ENCODE measurements around the gene DHX57.
"Not testable (repeated sequence)": the region's sequence is repeated elsewhere in the genome, so short reads cannot be mapped to it uniquely, and the experiment has no call there.

DHX57 gene

DNA sequence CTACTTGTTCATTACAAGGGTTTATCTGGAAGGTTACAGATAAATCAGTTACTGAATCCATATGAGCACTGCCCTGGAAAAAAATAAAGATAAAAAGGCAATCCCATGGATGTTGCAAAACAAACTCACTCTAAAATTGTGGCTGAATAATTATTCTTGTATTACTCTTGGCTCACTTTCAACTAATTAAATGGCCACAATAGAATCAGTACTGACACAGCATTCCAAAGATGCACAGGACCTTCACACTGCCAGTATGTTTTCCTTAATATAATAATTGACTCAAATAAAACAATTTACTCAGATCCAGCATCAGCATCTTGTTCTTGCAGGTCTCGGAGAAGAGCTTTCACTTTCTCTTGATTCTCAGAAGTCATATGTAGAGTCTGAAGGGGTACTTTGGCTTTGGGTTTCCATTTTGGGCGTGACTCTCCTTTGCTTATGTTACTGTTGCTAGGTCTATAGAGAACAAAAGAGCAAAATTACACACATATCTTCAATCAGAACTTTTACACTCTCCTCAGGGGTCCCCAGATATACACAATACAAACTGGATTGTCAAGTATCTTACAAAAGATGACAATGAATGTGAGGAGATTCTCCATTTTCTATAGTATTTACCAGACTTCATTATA is 12.6 kb downstream of the DHX57 start:
- no peak for DNase-seq

DNA sequence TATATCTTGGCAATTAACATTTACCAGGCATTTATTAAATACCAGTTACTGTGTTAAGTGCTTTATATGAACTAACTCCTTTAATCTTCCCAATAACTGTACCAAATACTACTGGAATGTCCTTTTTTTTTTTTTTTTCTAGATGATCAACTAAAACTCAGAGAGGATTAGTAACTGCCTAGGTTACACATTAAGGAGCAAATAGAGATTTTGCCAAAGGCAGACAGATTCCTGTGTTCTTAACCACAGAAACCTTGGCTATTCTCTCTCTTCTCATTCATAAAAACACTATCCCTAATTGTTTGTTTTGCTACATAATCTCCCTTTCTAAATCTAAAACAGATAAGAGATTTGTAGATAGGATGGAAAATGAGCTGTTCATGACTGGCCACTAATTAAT is 13.3 kb downstream of the DHX57 start:
- DNase-seq = no peak

DNA sequence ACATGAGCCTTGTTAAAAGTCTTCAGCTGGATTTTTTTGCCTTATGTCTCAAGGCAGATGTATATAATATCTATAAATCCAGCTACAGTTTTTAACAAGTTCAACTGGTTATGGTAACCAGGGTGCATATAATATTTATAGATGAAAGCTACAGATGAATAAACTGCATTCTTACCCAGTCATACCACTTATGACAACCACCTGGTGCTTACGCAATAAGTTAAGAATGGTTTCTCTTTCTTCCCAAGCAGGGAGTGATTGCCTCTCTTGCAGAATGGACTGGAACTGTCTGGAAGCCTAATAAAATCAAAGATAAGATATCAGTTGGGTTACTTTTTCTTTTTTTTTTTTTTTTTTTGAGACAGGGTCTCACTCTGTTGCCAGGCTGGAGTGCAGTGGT is 19.6 kb downstream of the DHX57 start:
- no peak for DNase-seq

DNA sequence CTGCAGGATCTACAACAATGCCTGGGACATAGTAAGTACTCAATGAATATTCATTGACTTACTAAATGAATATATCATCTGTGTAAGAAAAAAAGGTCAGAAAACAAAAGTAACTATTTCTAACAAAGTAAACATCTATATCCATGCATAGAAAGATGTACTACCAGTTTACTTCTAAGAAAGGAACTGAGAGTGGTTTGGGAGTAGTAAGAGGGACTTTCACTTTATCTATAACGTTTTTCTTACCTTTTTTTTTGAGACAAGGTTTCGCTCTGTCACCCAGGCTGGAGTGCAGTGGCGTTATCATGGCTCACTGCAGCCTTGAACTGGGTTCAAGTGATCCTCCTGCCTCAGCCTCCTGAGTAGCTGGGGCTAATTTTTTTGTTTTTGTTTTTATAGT is 25.7 kb downstream of the DHX57 start:
- no peak for DNase-seq

DNA sequence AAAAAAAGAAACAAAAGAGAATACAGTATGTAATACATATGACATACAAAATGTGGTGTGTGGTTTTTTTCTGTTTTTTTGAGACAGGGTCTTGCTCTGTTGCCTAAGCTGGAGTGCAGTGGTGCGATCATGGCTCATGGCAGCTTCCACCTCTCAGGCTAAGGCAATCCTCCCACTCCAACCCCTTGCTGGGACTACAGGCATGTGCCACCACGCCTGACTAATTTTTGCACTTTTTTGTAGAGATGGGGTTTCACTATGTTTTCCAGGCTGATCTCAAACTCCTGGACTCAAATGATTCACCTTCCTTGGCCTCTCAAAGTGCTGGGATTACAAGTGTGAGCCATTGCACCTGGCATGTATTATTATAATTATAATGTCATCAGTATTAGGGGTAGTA is 38.9 kb downstream of the DHX57 start:
- no peak for DNase-seq

DNA sequence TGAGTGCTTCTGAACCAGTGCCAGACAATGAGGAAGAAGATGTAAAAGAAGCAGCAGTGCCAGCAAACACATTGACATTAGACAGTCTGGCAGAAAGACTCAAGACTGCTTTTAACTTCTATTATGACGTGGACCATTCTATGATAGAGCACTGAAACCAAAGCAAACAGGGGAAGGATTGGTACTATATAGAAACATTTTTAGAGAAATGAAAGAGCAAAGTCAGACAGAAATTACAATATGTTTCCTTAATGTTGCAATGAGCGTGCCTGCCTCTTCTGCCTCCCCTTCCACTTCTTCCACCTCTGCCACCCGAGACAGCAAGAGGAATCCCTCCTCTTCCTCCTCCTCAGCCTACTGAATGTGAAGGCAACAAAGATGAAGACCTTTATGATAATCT is 39.7 kb downstream of the DHX57 start:
- DNase-seq = no peak

DNA sequence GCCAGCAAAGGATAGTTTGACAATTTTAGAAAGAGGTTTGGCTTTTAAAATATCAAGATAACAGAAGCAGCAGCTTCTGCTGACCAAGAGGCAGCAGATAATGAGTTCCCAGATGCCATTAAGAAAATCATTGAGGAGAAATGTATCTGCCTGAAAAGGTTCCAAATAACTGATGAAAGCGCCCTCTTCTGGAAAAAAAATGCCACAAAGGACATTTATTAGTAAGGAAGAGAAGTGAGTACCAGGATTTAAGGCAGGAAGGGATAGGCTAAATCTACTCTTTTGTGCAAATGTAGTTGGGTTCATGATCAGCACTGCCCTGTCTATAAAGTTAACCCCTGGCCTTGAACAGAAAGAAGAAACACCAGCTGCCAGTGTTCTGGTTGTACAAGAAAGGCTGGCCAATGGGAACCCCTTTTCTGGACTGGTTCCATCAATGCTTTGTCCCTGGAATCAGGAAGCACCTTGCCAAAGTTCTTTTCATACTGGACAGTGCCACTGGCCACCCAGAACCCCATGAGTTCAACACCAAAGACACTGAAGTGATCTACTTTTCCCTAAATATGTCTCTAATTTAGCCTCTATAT is 40.6 kb downstream of the DHX57 start:
- no peak for DNase-seq

DNA sequence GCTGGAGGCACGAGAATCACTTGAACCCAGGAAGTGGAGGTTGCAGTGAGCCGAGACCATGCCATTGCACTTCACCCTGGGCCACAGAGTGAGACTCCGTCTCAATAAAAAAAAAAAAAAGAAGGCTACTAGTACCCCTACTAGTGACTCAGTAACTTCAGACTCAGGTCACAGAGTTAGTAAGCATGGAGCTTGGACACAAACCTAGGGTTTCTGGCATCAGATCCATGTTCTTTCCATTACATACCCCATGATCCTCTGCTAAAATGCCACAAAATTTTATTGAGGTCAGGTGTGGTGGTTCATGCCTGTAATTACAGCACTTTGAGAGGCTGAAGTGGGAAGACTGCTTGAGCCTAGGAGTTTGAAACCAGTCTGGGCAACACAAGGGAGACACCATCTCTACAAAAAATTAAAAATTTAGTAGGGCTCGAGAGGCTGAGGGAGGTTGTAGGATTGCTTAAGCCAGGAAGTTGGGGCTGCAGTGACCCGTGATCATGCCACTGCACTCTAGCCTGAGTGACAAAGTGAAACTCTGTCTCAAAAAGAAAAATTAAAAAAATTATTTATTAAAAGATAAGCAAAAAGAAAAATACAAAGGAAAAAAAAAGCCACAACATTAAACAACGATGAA is 45.1 kb downstream of the DHX57 start:
- DNase-seq = no peak

DNA sequence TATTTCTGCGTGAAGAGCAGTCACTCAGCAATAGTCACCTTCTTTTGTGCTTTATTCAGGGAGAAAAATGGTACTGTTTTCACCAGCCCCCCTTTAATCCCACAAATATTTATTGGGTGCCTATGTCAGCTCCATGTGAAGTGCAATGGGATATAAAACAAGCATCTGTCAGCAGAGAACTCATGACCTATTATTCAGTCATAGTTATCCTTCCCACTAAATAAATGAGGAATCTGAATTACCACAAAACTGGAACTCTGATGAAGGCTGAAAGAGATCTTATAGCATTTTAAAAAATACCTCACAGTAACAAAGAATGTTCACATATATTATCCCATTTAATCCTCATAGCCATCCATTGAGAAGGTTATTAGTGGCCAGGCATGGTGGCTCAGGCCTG is 45.8 kb downstream of the DHX57 start:
- DNase-seq = no peak

DNA sequence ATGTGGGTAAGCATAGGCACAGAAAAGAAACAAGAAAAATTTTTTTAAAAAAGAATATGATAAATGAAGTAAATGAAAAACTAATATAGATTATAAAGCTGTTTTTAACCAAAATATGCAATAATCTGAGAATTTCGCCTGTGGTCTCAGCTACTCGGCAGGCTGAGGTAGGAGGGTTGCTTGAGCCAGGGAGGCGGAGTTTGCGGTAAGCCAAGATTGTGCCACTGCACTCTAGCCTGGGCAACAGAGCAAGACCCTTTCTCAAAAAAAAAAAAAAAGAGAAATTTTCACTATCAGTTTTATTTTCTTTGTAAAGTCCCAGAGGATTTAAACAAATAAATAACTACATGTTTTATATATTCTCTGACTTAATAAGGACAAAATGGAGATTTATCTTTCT is 47.3 kb downstream of the DHX57 start:
- DNase-seq = no peak

DNA sequence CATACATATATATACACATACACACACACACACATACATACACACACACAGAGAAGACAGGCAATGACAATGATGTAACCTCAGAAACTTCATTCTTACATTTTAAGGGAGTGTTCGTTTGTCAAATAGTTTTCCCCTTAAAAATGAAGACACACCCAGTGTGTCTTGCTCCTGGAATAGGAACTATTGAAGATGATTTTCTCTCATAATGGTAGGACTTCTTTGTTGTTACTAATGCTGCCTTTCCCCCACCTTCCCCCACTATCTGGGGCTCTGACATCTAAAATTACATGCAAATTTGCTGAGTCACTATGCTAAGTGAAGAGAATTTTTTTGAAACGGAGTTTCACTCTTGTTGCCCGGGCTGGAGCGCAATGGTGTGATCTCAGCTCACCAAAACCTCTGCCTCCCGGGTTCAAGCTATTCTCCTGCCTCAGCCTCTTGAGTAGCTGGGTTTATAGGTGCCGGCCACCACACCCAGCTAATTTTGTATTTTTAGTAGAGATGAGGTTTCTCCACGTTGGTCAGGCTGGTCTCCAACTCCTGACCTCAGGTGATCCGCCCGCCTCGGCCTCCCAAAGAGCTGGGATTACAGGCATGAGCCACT is 48.1 kb downstream of the DHX57 start:
- not testable (repeated sequence) for DNase-seq

DNA sequence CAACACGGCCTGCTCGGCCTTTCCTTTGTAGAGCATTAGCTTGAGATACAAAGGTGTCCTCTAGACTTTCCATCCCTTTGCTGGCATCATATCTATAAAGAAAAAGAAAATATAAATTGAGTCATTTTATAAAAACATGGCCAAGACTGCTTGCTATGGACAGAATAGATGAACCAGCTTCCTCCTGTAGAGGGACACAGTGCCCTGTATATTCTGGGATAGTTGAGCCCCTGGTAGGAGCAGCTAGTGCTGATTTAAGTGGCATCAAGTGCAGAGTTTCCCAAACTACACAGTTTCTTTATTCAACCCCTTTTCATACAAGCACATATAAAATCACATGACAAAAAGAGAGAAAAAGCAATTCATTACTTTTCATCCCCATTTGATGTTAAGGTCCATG is 49.8 kb downstream of the DHX57 start:
- no peak for DNase-seq

DNA sequence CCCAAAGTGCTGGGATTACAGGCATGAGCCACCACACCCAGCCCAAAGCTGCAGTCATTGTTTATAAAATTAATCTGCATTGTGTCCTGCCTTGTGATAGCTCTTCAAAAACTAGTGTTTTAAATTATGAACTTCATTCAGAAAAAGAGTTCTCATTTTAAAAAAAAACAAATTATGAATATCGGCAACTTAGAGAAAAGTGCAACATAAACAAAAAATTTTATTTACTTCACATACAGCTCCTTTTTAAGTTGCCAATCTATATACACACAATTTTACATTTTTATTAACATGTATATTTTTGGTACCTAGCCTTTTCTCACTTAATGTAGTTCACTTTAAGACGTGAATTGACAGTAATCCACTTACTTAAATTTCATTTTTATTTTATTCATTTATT is 50.8 kb downstream of the DHX57 start:
- no peak for DNase-seq

DNA sequence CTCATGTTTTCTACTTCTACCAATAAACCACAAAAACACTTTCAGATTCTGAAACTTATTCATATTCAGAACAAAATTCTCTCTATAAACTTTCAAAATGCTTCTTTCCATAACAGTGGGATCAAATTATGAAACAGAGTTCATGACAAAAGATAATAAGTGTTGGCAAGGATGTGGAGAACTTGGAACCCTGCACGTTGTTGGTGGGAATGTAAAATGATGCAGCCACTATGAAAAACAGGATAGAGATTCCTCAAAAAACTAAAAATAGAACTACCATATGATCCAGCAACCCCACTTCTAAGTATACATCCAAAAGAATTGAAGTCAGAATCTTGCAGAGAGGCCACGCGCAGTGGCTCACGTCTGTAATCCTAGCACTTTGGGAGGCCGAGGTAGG is 52.3 kb downstream of the DHX57 start:
- no peak for DNase-seq

DNA sequence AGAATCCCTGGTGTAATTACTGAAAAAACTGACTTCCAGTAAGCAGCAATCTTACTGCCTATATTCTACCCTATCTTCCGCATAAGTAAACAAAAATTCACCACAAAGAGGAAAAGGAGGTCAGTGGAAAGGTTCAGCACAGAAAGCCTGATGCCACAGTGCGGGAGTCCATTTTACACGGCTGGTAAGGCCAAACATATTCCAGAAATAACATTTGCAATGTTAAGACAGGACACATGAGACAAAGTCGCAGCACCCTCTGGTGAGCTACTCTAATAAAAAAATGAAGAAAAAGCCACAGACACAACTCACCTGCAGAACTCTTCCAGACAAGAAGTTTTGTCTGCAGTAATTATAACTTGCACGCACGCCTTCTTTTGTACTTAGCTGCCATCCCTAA is 57.2 kb downstream of the DHX57 start:
- no peak for DNase-seq

DNA sequence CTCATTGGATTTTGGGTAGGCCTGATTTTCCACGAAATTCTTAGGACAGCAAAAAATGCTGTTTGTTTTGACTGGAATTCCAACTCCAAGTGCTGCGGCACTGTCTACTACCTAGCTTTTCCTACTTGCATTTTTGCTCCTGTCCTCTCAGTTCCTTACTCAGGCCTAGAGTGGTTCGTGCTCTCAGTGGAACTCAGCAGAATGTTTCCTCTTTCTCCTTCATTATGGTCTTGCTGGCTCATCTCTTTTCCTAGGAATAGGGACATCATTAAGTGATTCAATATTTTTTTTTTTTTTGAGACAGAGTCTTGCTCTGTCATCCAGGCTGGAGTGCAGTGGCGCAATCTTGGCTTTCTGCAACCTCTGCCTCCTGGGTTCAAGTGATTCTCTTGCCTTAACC is 59.8 kb downstream of the DHX57 start:
- no peak for DNase-seq

DNA sequence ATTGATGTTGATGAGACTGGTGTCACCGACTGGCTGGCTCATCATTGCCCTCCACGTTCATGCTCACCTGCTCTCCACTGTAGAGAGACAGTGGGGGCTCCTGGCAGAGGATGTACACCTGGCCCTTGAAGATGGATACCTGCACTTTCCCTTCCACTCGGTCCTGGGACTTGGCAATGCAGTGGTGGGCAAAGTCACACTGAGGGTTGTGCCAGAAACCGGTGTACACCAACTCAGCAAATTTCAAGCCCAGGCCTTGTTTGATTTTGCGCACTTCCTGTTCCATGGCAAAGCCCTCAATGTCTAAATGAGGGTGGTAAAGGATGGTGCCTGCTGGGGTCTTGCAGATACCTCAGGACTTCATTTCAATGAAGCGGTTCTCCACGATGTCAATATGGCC is 65.2 kb downstream of the DHX57 start:
- no peak for DNase-seq

DNA sequence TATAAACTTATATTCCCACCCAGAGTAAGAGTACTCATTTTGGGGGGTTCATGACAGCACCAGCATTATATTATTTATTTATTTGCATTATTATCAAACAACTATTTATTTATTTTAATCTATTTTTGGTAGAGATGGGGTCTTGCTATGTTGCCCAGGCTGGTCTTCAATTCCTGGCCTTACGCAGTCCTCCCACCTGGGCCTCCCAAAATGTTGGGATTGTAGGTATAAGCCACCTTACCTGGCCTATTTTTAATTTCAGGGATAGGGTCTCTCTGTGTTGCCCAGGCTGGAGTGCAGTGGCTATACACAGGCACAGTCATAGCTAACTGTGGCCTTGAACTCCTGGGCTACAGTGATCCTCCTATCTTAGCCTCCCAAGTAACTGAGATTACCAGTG is 67.1 kb downstream of the DHX57 start:
- DNase-seq = no peak

DNA sequence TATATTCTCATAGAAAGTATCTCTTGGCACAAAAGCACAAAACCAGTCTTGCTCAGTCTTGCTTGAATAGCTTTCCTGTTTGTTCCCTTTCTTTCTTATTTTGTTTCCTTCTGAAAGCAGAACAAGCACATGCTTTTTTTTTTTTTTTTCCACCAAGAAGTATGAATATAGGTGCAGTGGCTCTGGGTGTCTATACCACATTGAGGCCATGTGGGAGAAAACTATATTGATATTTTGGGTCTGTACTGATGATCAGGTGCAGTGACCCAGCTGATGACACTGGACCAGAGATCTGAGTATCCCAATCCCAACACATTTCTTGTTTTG is 69.0 kb downstream of the DHX57 start:
- DNase-seq = no peak

DNA sequence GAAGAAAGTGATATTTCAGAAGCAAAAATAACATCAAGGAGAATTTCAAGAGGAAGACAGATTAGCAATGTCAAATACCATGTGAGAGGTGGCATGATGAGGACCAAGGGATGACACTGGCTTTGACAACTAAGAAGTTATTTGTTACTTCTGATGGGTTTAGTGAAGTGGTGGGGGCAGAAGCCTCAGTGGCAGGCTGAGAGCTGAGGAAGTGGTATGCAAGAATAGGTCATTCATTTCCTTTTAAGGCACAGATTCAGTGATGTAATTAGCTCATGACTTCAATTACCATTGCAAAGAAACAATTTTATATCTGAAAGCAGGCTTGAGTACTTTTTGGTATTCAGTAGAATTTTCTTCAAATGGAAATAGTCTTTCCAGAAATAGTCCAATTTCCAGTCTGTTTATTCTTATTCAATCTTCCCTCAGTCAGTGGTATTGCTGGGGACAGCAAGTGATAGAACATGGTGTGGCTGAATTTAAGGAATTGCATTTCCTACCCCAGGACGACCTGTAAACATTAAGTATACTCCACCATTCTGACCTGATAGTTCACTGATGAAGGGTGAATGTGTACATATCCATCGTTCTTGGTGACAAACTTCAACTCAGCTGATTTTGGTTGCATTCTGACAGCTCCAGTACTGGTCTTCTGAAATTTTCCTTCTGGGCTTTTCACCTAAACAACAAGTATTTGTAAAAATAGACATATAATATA is 69.6 kb downstream of the DHX57 start:
- DNase-seq = no peak

DNA sequence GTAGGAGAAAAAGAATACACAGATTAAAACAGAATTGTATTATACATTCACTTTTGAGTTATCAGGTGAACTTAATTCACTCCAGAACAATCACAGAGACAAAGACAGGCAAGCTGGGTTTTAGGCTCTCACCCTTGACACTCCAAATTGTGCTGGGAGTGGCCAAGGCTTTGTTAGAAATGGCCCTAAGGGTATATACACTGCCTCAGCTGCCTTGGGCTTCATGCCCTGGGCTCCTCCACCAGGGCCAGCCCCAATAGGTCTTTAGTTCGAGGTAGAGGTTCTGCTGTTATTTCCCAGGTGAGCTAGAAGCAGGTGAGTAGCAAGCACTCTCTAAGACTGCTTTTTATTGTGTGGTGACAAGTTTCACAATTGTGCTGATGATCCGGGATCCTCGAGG is 77.8 kb downstream of the DHX57 start:
- DNase-seq = no peak

DNA sequence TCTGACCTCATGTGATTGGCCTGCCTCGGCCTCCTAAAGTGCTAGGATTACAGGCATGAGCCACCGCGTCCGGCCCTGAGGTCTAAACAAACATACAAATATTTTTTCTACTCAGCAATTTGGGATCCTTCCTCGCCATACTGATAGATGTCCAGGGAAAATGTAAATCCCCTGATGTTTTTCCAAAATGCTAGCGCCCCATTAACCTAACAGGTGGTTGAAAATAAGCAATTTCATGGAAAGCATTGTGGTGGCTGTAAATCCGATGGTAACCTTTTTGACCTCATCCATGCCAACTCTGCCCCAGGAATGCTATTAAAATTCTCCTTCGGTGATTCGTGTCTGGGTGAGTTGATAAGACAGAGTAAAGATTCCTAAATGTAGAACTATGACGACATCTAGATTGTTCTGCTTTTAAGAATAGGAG is 78.5 kb downstream of the DHX57 start:
- no peak for DNase-seq

DNA sequence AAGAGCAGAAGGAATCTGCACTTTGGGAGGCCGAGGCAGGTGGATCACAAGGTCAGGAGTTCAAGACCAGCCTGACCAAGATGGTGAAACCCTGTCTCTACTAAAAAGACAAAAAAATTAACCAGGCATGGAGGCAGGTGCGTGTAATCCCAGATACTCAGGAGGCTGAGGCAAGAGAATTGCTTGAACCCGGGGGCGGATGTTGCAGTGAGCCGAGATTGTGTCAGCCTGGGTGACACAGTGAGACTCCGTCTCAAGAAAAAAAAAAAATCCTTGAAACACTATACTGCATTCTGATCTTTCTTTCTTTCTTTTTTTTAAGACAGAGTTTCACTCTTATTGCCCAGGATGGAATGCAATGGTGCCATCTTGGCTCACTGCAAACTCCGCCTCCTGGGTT is 80.7 kb downstream of the DHX57 start:
- DNase-seq = not testable (repeated sequence)
